Measurements from ENCODE around the gene SOS1. TPM values are rescaled to one million over a fixed set of nuclear protein-coding genes. Genes with fewer than 3 reads are reported as not detected.
A peak's percentile ranks its signal among the peaks of the same experiment; 100 is the strongest.

Gene SOS1
- total and polyA plus RNA-seq, 2 of the 13 experiments (the other 11 are each of a cell fraction or from before 2014, with no cell fraction given): 20.8 to 60.4 TPM

DNA sequence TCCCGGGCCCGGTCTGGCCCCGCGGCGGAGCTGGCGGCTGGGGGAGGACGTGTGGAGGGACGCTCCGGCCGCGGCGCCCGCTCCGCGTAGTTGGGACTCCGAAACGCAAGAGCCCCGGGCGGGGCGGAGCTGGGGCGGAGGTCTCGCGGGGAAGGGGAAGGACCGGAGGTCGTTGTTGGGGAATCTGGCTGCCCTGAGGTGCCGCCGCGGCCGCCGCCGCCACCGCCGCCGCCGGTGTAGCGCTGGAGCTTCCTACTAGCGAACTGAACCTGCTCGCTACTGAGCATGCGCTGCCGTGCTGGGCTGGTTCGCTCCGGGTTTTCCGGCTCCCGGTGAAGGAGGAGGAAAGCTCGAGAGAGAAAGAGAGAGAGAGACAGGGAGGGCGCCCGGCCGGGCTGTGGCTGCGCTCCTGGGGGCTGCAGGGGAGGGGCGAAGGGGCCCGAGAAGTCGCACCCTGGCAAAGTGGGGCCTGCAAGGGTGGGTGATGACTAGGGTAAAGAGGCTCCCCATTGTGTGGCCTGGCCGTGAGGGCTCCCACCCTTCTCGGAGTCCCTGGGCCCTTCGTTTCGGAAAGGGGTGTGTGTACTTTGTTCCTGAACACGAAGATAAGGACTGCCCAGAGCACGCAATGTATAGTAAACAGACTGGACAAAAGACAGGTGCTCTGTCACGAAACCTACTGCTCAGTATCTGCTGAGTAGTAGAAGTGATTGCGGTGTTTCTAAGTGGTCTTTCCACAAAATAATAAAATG lies at the start of gene SOS1 (continued):
- TF ChIP-seq, protein P1, sequence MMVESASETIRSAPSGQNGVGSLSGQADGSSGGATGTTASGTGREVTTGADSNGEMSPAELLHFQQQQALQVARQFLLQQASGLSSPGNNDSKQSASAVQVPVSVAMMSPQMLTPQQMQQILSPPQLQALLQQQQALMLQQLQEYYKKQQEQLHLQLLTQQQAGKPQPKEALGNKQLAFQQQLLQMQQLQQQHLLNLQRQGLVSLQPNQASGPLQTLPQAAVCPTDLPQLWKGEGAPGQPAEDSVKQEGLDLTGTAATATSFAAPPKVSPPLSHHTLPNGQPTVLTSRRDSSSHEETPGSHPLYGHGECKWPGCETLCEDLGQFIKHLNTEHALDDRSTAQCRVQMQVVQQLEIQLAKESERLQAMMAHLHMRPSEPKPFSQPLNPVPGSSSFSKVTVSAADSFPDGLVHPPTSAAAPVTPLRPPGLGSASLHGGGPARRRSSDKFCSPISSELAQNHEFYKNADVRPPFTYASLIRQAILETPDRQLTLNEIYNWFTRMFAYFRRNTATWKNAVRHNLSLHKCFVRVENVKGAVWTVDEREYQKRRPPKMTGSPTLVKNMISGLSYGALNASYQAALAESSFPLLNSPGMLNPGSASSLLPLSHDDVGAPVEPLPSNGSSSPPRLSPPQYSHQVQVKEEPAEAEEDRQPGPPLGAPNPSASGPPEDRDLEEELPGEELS (CRISPR knock-in tag; IDR thresholded peaks at IDR 0.05): peak; percentile 68; the same call in 1 of the 2 replicates
- TF ChIP-seq FOSL2 (CRISPR knock-in tag; IDR thresholded peaks at IDR 0.05) (peak; percentile 24), ZNF225 (CRISPR knock-in tag; IDR thresholded peaks at IDR 0.05) (peak; percentile 87), ZNF33A (CRISPR knock-in tag; IDR thresholded peaks at IDR 0.05; ENCODE audit: borderline replicate concordance) (no peak; the same call in 1 of the 2 replicates), MYNN (CRISPR knock-in tag; IDR thresholded peaks at IDR 0.05; ENCODE audit: low read depth) (peak; percentile 69), SMAD1 (CRISPR knock-in tag; IDR thresholded peaks at IDR 0.05; ENCODE audit: borderline replicate concordance, low read depth) (peak; percentile 95; the same call in 1 of the 2 replicates), ZNF891 (CRISPR knock-in tag; IDR thresholded peaks at IDR 0.05) (peak; percentile 85; the same call in 1 of the 2 replicates), ZNF713 (CRISPR knock-in tag; IDR thresholded peaks at IDR 0.05) (0 out of 2 replicates have a peak, but pooled peaks have one; percentile 17), ZNF138 (CRISPR knock-in tag; IDR thresholded peaks at IDR 0.05; ENCODE audit: low read depth) (peak; percentile 92), MYC (CRISPR knock-in tag; IDR thresholded peaks at IDR 0.05; ENCODE audit: borderline replicate concordance) (peak; percentile 48; the same call in 1 of the 2 replicates), MATR3 (CRISPR knock-in tag; IDR thresholded peaks at IDR 0.05) (no peak), ZNF501 (CRISPR knock-in tag; IDR thresholded peaks at IDR 0.05) (peak; percentile 85), KDM1A (CRISPR knock-in tag; IDR thresholded peaks at IDR 0.05) (peak; percentile 10; the same call in 1 of the 2 replicates), MAX (IDR thresholded peaks at IDR 0.05) (peak; percentile 91), SMC3 (IDR thresholded peaks at IDR 0.05; ENCODE audit: low read length) (no peak), MTA1 (CRISPR knock-in tag; IDR thresholded peaks at IDR 0.05; ENCODE audit: borderline replicate concordance) (peak; percentile 86), NKX3-1 (CRISPR knock-in tag; IDR thresholded peaks at IDR 0.05) (peak; percentile 73; the same call in 1 of the 2 replicates), CCAR2 (optimal IDR thresholded peaks at IDR 0.05; ENCODE audit: low read depth, low read length) (no peak), ZUFSP (CRISPR knock-in tag; IDR thresholded peaks at IDR 0.05; ENCODE audit: borderline replicate concordance) (no peak)
- TF ChIP-seq, protein P2, sequence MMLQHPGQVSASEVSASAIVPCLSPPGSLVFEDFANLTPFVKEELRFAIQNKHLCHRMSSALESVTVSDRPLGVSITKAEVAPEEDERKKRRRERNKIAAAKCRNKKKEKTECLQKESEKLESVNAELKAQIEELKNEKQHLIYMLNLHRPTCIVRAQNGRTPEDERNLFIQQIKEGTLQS (CRISPR knock-in tag; IDR thresholded peaks at IDR 0.05): no peak; the same call in 1 of the 2 replicates
- TF ChIP-seq, protein P3, sequence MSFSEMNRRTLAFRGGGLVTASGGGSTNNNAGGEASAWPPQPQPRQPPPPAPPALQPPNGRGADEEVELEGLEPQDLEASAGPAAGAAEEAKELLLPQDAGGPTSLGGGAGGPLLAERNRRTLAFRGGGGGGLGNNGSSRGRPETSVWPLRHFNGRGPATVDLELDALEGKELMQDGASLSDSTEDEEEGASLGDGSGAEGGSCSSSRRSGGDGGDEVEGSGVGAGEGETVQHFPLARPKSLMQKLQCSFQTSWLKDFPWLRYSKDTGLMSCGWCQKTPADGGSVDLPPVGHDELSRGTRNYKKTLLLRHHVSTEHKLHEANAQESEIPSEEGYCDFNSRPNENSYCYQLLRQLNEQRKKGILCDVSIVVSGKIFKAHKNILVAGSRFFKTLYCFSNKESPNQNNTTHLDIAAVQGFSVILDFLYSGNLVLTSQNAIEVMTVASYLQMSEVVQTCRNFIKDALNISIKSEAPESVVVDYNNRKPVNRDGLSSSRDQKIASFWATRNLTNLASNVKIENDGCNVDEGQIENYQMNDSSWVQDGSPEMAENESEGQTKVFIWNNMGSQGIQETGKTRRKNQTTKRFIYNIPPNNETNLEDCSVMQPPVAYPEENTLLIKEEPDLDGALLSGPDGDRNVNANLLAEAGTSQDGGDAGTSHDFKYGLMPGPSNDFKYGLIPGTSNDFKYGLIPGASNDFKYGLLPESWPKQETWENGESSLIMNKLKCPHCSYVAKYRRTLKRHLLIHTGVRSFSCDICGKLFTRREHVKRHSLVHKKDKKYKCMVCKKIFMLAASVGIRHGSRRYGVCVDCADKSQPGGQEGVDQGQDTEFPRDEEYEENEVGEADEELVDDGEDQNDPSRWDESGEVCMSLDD (CRISPR knock-in tag; IDR thresholded peaks at IDR 0.05; ENCODE audit: borderline replicate concordance): peak; percentile 71; the same call in 1 of the 2 replicates
- TF ChIP-seq, protein P4, sequence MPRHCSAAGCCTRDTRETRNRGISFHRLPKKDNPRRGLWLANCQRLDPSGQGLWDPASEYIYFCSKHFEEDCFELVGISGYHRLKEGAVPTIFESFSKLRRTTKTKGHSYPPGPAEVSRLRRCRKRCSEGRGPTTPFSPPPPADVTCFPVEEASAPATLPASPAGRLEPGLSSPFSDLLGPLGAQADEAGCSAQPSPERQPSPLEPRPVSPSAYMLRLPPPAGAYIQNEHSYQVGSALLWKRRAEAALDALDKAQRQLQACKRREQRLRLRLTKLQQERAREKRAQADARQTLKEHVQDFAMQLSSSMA (CRISPR knock-in tag; IDR thresholded peaks at IDR 0.05): no peak; the same call in 1 of the 2 replicates

All from HepG2 (cell line).